ENCODE results near the gene PSMD6. TPM values are rescaled to one million over a fixed set of nuclear protein-coding genes. Genes with fewer than 3 reads are reported as not detected.

Gene PSMD6
- total and polyA plus RNA-seq, 9 of the 15 experiments (the other 6 are each of a cell fraction or from before 2014, with no cell fraction given), result 78.2 to 133 (median 113) TPM

GRCh38 chr3:64003589-64003988 is 19.7 kb downstream of the PSMD6 start:
- no peak overlapping the region for H3K27ac ChIP-seq (ENCODE audit: extremely low read depth, low read depth, low read length)
- no peak for FAIRE-seq
- in situ Hi-C loops (cut with MboI) (no loop called here), intact Hi-C loops (cut with micrococcal nuclease) (no loop called here)
- no peaks in the 10 kb centered on the region for H4K20me1 ChIP-seq (replicated peaks; ENCODE audit: control insufficient read depth, insufficient read depth, low read length)
- no peak for DNase-seq (ENCODE audit: extremely low read depth in 1 of 4, low spot score in 3 of 4)
- H3K9me1 ChIP-seq (ENCODE audit: control insufficient read depth, insufficient read depth, low read length), result no peaks in the 10 kb centered on the region
- POLR2A ChIA-PET, result interaction anchor here (0.8 kb wide), 1 partner anchor 9 kb away, joined by 4 read pairs; no protein-coding TSS in a partner anchor
- no peak overlapping the region for H3K4me3 ChIP-seq
- H3K4me2 ChIP-seq (ENCODE audit: insufficient read depth, low read length), result no peak overlapping the region
- H3K9ac ChIP-seq (ENCODE audit: insufficient read depth in 1 of 2, low read depth in 2 of 2, low read length in 2 of 2), result no peak overlapping the region
- no peak for TF ChIP-seq XRCC4 (IDR thresholded peaks at IDR 0.05; ENCODE audit: extremely low read depth, insufficient read depth, insufficient read length)
- TF ChIP-seq TBL1XR1 (IDR thresholded peaks at IDR 0.05; ENCODE audit: low read length in 2 of 2), result no peak
- TF ChIP-seq SMAD2 (IDR thresholded peaks at IDR 0.05; ENCODE audit: low read depth, low read length), result no peak
- no peak for TF ChIP-seq KDM5B (IDR thresholded peaks at IDR 0.05; ENCODE audit: insufficient replicate concordance, low read depth, low read length)
- TF ChIP-seq HSF4 (CRISPR knock-in tag; IDR thresholded peaks at IDR 0.05; ENCODE audit: borderline replicate concordance), result no peak
- TF ChIP-seq ZBTB11 (CRISPR knock-in tag; IDR thresholded peaks at IDR 0.05), result peak in 1 of 3 experiments; percentile 61; a peak in 1 of 6 replicates
- H3K79me2 ChIP-seq (ENCODE audit: control insufficient read depth, insufficient read depth, low read length), result no peaks in the 10 kb centered on the region
- no TSS peak for BruUV-seq (replicated peaks)
- no peak for ATAC-seq
- H2AFZ ChIP-seq (ENCODE audit: low read depth, low read length), result no peak overlapping the region
- H3K9me3 ChIP-seq (replicated peaks; ENCODE audit: control insufficient read depth, insufficient read depth, low read depth, low read length), result no peaks in the 10 kb centered on the region
- no peaks in the 10 kb centered on the region for H3K27me3 ChIP-seq (ENCODE audit: control insufficient read depth in 2 of 2, insufficient read depth in 2 of 2, low read length in 2 of 2)
- 46% methylated on average over 2 of the region's 2 CpGs for WGBS (ENCODE audit: insufficient coverage, low coverage, missing lambda C conversion rate)
- no peaks in the 10 kb centered on the region; a peak in 1 of 5 replicates for H3K4me1 ChIP-seq (replicated peaks in 1 of 2; ENCODE audit: control insufficient read depth in 2 of 2, insufficient read depth in 2 of 2, low read length in 2 of 2)
- CTCF ChIA-PET (ENCODE audit: low intra/inter-chr PET ratio), result no interaction called here
- peaks cover 80% of the 10 kb centered on the region for H3K36me3 ChIP-seq (ENCODE audit: control insufficient read depth, insufficient read depth, low read length)

Data from K562 (cell line).